Right lobe of liver (tissue), 6 donors: Measurements from ENCODE around the gene RPS26. TPM values are rescaled to one million over a fixed set of nuclear protein-coding genes. Genes with fewer than 3 reads are reported as not detected.
"Not testable (repeated sequence)": the region's sequence is repeated elsewhere in the genome, so short reads cannot be mapped to it uniquely, and the experiment has no call there.

Experiments used
- ATAC-seq, 4 donors: fragments of 200-7000 bp; cut with Tn5 transposase; one replicate each; pipeline ENCODE4 v1.9.1; 2020; ENCODE audit warnings: mild to moderate bottlenecking in 4 of 4, moderate library complexity in 4 of 4
- DNase-seq, 3 donors: peaks; one replicate each; pipeline ENCODE4 v3.0.0-alpha.2; 2020
- H3K27ac ChIP-seq, 3 donors: fragments of 200-600 bp; one replicate each; pipeline ENCODE4 v1.8.0; 2022
- H3K27me3 ChIP-seq, 2 donors: fragments of 200-600 bp; one replicate each; pipeline ENCODE4 v1.8.0; 2022
- H3K36me3 ChIP-seq, 4 donors: fragments of 200-600 bp; sonication (generic) in 1 of 4; one replicate each; pipeline versions ENCODE4 v1.5.1 to v1.8.0; 2017 to 2022; ENCODE audit warnings: control low read depth in 1 of 4
- H3K4me1 ChIP-seq, 4 donors: fragments of 200-600 bp; sonication (generic) in 1 of 4; one replicate each; pipeline versions ENCODE4 v1.5.1 to v1.8.0; 2017 to 2022; ENCODE audit warnings: control low read depth in 1 of 4
- H3K4me3 ChIP-seq, 3 donors: fragments of 200-600 bp; one replicate each; pipeline ENCODE4 v1.8.0; 2022
- H3K9me3 ChIP-seq, 4 donors: fragments of 200-600 bp; sonication (generic) in 1 of 4; one replicate each; pipeline versions ENCODE4 v1.5.1 to v1.8.0; 2017 to 2022; ENCODE audit warnings: control low read depth in 1 of 4
- POLR2A ChIP-seq: fragments of 450-650 bp; IDR thresholded peaks from one replicate; pipeline ENCODE4 v1.6.1; 2017; ENCODE audit warnings: antibody characterized with exemption, mild to moderate bottlenecking
- WGBS: methylation state at CpG from one replicate; pipeline ENCODE4 v1.1.6; 2018; ENCODE audit warnings: low coverage, low lambda C conversion rate; ENCODE audit not compliant: insufficient coverage; ENCODE audit errors: missing lambda C conversion rate; 5-methylcytosine and 5-hydroxymethylcytosine counted together
- intact Hi-C, 2 donors: fragments of 100-400 bp; cut with DNase I; formaldehyde crosslinking; loops; one replicate each; pipeline versions ENCODE4 v1.11.2 to v1.14.1; 2022
- total RNA-seq, 6 experiments: library from RNA; depleted of rRNA in 2 of 6; stranded (reverse); fragments of >200 nt in 2 of 6; fragmentation: NEBNext Ultra II Directional in 3 of 6; extraction: Animal tissue kit (Norgen Biotek cat#: 25700) in 3 of 6; gene quantifications; one replicate each; pipeline versions ENCODE4 v1.1.0 to v1.2.4, GENCODE V29; 2016 to 2023
- TF ChIP-seq, protein P1 (sequence below), 4 donors: fragments of 200-600 bp in 3 of 4; fragments of 450-650 bp in 1 of 4; IDR thresholded peaks; one replicate each; pipeline versions ENCODE4 v1.5.1 to v1.8.0; 2016 to 2022; ENCODE audit warnings: antibody characterized with exemption in 4 of 4, mild to moderate bottlenecking in 2 of 4
- donor health status: DM: no; HTN: yes; CAD: no.
- donor health status: DM: no; HTN: no; CAD: no.
- donor health status: DM: no; HTN: no; CAD: no.
- donor health status: DM: no; HTN: yes; CAD: no.
- donor health status: DM: no; HTN: yes; CAD: no.

Gene RPS26
- total RNA-seq, 6 experiments from 2014 or later, result 17.2 to 600 (median 24.9) TPM

DNA sequence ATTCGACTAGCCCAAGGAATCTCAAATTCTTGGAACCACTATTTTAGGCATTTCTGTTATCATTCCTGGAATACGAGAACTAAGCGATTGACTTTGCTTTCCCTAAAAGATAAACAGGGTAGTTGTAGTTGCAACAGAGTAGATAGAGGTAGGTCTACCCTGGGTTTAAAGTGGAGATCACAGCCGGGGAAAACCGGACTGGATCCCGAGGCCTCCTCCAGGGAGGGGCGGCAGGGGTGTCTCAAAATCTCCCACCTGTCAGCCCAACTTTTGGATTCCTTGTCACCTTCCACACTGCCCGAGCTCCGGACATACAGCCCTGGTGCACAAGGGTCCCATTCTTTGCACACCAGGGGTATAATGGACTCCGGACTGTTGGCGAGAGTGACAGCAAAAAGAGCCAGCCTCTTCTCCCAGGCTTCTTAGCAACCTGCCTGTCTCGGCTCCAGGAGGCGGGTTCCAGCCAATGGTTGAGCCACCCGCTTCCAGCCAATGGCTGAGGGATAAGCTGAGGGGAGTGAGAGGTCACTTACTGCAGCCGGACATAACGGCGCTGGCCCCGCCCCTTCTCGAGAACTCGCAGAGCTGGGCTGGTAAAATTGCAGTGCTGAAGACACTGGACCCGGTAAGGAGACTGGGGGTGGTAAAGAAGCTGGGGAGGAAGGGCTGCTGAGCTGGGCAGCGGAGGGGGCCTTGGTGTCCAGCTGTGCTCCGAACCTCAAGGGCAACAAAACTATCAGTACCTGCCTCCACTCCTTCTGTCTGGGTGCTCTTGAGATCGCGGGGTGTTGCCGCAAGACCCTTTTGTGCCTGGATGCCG is 44.8 kb upstream of the RPS26 start, which contains the start of gene SUOX:
TSS of gene SUOX (plus strand) at position 562 of the 820 bp plus-strand sequence. CDS start 4,946 bp downstream, outside the sequence.
- H3K27ac ChIP-seq, result peak within 1 kb of the TSS; percentile 57 to 87 (median 84)
- H3K27me3 ChIP-seq, result no peaks in the 10 kb centered on the region
- ATAC-seq, result peak; percentile 95 to 99 (median 95)
- H3K36me3 ChIP-seq, result peaks cover 0 to 25% (median 10%) of the 10 kb centered on the region in 4 donors
- WGBS, result 5% methylated on average over 14 of the region's 27 CpGs
- peaks cover 0 to 48% (median 10%) of the 10 kb centered on the region in 4 donors for H3K4me1 ChIP-seq
- peak within 1 kb of the TSS; percentile 64 to 91 (median 70) for H3K4me3 ChIP-seq
- TF ChIP-seq POLR2A, result peak; percentile 66
- TF ChIP-seq, protein P1, sequence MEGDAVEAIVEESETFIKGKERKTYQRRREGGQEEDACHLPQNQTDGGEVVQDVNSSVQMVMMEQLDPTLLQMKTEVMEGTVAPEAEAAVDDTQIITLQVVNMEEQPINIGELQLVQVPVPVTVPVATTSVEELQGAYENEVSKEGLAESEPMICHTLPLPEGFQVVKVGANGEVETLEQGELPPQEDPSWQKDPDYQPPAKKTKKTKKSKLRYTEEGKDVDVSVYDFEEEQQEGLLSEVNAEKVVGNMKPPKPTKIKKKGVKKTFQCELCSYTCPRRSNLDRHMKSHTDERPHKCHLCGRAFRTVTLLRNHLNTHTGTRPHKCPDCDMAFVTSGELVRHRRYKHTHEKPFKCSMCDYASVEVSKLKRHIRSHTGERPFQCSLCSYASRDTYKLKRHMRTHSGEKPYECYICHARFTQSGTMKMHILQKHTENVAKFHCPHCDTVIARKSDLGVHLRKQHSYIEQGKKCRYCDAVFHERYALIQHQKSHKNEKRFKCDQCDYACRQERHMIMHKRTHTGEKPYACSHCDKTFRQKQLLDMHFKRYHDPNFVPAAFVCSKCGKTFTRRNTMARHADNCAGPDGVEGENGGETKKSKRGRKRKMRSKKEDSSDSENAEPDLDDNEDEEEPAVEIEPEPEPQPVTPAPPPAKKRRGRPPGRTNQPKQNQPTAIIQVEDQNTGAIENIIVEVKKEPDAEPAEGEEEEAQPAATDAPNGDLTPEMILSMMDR (IDR thresholded peaks at IDR 0.05), result peak in 1 of 4 donors; percentile 8
- intact Hi-C loops, result loop anchor here (5.0 to 10.0 kb wide), 2 partner anchors 45 to 48 kb away; partner anchors contain the start of gene RPS26 (in 2 of the 2)
- peak; percentile 96 to 99 (median 99) for DNase-seq
- no peaks in the 10 kb centered on the region for H3K9me3 ChIP-seq

DNA sequence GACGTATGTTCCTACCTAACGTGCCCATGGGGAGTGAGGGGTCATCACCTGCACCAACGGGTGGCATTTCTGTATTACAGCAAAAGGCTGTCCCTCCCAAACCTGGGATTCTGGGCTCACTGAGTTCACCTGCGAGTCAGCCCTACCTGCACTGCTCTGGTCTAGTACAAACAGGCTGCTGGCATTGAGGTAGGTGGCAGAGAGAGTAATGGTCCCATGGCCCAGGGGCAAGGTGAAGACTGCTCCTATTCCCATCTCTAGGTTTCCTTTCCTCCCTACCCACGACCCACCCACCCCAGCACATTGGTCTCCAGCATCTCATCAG is 44.2 kb upstream of the RPS26 start:
- TF ChIP-seq POLR2A, result no peak
- TF ChIP-seq, protein P1 (IDR thresholded peaks at IDR 0.05), result no peak
- no peak for DNase-seq
- intact Hi-C loops, result loop anchor here (5.0 to 10.0 kb wide), 2 partner anchors 45 to 47 kb away; partner anchors contain the start of gene RPS26 (in 2 of the 2)
- H3K9me3 ChIP-seq, result no peaks in the 10 kb centered on the region
- H3K4me3 ChIP-seq, result peak overlapping the region; percentile 64 to 91 (median 70)
- H3K4me1 ChIP-seq, result peaks cover 0 to 53% (median 10%) of the 10 kb centered on the region in 4 donors
- peak; percentile 27 to 54 (median 40) for ATAC-seq
- no peaks in the 10 kb centered on the region for H3K27me3 ChIP-seq
- H3K36me3 ChIP-seq, result peaks cover 0 to 19% (median 6%) of the 10 kb centered on the region in 4 donors
- H3K27ac ChIP-seq, result peak overlapping the region; percentile 57 to 87 (median 84)
- 0% methylated on average over 2 of the region's 5 CpGs for WGBS

DNA sequence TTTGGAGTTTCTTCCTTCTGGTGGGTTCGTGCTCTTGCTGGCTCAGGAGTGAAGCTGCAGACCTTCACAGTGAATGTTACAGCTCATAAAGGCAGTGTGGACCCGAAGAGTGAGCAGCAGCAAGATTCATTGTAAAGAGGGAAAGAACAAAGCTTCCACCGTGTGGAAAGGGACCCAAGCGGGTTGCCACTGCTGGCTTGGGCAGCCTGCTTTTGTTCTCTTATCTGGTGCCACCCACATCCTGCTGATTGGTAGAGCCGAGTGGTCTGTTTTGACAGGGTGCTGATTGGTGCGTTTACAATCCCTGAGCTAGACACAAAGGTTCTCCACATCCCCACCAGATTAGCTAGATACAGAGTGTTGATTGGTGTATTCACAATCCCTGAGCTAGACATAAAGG is 42.2 kb upstream of the RPS26 start:
- peaks cover 0 to 21% (median 7%) of the 10 kb centered on the region in 4 donors for H3K36me3 ChIP-seq
- H3K27ac ChIP-seq, ATAC-seq, H3K9me3 ChIP-seq, DNase-seq, H3K27me3 ChIP-seq, H3K4me3 ChIP-seq: not testable (repeated sequence)
- peaks cover 0 to 52% (median 10%) of the 10 kb centered on the region in 4 donors for H3K4me1 ChIP-seq
- WGBS, result 46% methylated on average over 4 of the region's 6 CpGs
- intact Hi-C loops, result loop anchor here (5.0 to 10.0 kb wide), 2 partner anchors 43 to 45 kb away; partner anchors contain the start of gene RPS26 (in 2 of the 2)

DNA sequence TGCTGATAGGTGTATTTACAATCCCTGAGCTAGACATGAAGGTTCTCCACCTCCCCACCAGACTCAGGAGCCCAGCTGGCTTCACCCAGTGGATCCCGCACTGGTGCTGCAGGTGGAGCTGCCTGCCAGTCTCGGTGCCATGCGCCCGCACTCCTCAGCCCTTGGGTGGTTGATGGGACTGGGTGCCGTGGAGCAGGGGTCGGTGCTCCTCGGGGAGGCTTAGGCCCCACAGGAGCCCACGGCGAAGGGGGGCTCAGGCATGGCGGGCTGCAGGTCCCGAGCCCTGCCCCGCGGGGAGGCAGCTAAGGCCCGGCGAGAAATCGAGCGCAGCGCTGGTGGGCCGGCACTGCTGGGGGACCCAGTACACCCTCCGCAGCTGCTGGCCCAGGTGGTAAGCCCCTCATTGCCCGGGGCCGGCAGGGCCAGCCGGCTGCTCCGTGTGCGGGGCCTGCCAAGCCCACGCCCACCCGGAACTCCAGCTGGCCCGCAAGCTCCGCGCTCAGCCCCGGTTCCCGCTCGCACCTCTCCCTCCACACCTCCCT is 41.6 kb upstream of the RPS26 start:
- WGBS, result no CpG with 5 or more reads among the region's 33 CpGs
- DNase-seq, result not testable (repeated sequence)

GRCh38 chr12:56001487-56002100 is 40.1 kb upstream of the RPS26 start:
- peaks cover 0 to 36% (median 7%) of the 10 kb centered on the region in 4 donors for H3K4me1 ChIP-seq
- H3K36me3 ChIP-seq, result peaks cover 0 to 21% (median 7%) of the 10 kb centered on the region in 4 donors
- peak overlapping the region; percentile 62 to 81 (median 70) for H3K27ac ChIP-seq
- ATAC-seq (peak in 3 of 4 donors; percentile 14 to 33 (median 19)), DNase-seq (no peak)
- intact Hi-C loops, result no loop called here
- no peaks in the 10 kb centered on the region for H3K9me3 ChIP-seq
- WGBS, result 26% methylated on average over 7 of the region's 7 CpGs
- H3K4me3 ChIP-seq, result peak overlapping the region in 1 of 3 donors; percentile 13
- H3K27me3 ChIP-seq, result no peaks in the 10 kb centered on the region
- TF ChIP-seq, protein P1 (IDR thresholded peaks at IDR 0.05), result no peak
- TF ChIP-seq POLR2A, result no peak

More for the DNA sequence above, 41.6 kb upstream of the RPS26 start:
- H3K4me3 ChIP-seq, H3K27me3 ChIP-seq, H3K27ac ChIP-seq, H3K9me3 ChIP-seq, ATAC-seq: not testable (repeated sequence)
- peaks cover 0 to 21% (median 7%) of the 10 kb centered on the region in 4 donors for H3K36me3 ChIP-seq
- intact Hi-C loops, result loop anchor here (5.0 to 10.0 kb wide), 2 partner anchors 42 to 45 kb away; partner anchors contain the start of gene RPS26 (in 2 of the 2)
- H3K4me1 ChIP-seq, result peaks cover 0 to 47% (median 10%) of the 10 kb centered on the region in 4 donors

- Histone ChIP-seq H3K36me3 (peaks cover 0 to 21% (median 7%) of the 10 kb centered on the region in 4 donors), H3K4me1 (peaks cover 0 to 29% (median 7%) of the 10 kb centered on the region in 4 donors)
- H3K27ac ChIP-seq, ATAC-seq, H3K9me3 ChIP-seq, intact Hi-C loops, DNase-seq, H3K27me3 ChIP-seq, H3K4me3 ChIP-seq: not testable (repeated sequence)
- WGBS, result 93% methylated on average over 5 of the region's 5 CpGs
Observed at GRCh38 chr12:56003376-56003775, 38.3 kb upstream of the RPS26 start.
